OCI-LY7 (cell line): ENCODE data around the gene RHBDL2.

ENCODE experiments used
- EZH2phosphoT487 ChIP-seq: fragments of 200-600 bp; sonication (generic); IDR thresholded peaks from 2 replicates; pipeline ENCODE4 v1.6.1; 2018; ENCODE audit warnings: low read depth, borderline replicate concordance, mild to moderate bottlenecking, mixed run types, antibody characterized with exemption, low read length, moderate library complexity, mixed read lengths
- TF ChIP-seq, protein P1 (sequence below): fragments of 200-600 bp; sonication (generic); conservative IDR thresholded peaks from 2 replicates; pipeline ENCODE4 v1.5.1; 2014; ENCODE audit warnings: mild to moderate bottlenecking, antibody characterized with exemption, low read length, moderate library complexity, mixed read lengths

DNA sequence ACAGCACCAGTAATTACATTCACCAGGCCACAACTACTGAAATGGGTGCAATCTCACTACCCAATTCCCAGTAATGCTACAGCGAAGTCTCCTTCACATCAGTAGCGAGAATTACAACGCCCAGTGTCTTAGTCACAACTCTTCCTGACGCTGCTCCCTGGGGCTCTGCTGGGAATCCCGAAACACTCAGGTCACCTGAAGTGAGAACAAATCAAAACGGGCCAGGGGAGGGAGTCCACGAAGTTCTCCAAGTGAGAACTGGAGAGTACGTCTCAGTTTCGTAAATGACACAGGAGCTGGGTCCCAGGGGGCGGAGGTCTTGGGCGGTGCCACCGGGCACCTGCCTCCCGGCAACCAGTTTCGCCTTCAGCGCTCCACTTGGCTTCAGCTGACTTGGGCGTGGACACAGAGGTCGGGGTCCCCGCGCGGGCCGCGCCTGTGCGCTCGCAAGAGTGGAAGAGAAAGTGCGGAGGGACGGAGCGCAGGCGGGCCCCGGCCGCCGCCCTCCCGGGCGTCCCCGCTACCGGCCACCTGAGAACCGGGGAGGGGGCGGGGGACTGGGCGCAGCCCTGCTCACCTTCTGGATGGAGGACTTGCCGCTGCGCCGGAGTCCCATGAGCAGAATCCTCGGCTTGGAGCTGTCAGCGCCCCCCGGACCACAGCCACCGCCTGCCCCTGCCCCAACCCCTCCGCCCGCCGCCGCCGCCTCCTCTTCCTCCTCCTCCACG lies 82.6 kb downstream of the RHBDL2 start:
- TF ChIP-seq, protein P1, sequence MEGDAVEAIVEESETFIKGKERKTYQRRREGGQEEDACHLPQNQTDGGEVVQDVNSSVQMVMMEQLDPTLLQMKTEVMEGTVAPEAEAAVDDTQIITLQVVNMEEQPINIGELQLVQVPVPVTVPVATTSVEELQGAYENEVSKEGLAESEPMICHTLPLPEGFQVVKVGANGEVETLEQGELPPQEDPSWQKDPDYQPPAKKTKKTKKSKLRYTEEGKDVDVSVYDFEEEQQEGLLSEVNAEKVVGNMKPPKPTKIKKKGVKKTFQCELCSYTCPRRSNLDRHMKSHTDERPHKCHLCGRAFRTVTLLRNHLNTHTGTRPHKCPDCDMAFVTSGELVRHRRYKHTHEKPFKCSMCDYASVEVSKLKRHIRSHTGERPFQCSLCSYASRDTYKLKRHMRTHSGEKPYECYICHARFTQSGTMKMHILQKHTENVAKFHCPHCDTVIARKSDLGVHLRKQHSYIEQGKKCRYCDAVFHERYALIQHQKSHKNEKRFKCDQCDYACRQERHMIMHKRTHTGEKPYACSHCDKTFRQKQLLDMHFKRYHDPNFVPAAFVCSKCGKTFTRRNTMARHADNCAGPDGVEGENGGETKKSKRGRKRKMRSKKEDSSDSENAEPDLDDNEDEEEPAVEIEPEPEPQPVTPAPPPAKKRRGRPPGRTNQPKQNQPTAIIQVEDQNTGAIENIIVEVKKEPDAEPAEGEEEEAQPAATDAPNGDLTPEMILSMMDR = no peak
- TF ChIP-seq EZH2phosphoT487 = no peak
